NCI-H1048 (cell line): ENCODE measurements around the gene SH3YL1.

Experiments used
- DNase-seq: peaks from one replicate; lab custom pipeline; 2025; lab: John Stamatoyannopoulos, UW

The SH3YL1 gene

GRCh38 chr2:257842-258241, 6.0 kb downstream of the SH3YL1 start:
- DNase-seq: no peak

- DNase-seq: no peak
Measured at GRCh38 chr2:257429-257828, 6.4 kb downstream of the SH3YL1 start.

- no peak for DNase-seq
Measured at GRCh38 chr2:256094-256493, 7.7 kb downstream of the SH3YL1 start.

- DNase-seq: no peak
Measured at GRCh38 chr2:255195-255594, 8.6 kb downstream of the SH3YL1 start.

- DNase-seq: no peak
Measured at GRCh38 chr2:254241-254640, 9.6 kb downstream of the SH3YL1 start.

- no peak for DNase-seq
Measured at GRCh38 chr2:253202-253638, 10.6 kb downstream of the SH3YL1 start.

- no peak for DNase-seq
Measured at GRCh38 chr2:252001-252602, 11.7 kb downstream of the SH3YL1 start.

- DNase-seq: no peak
Measured at GRCh38 chr2:249538-250042, 14.2 kb downstream of the SH3YL1 start.

- no peak for DNase-seq
Measured at GRCh38 chr2:248724-249123, 15.1 kb downstream of the SH3YL1 start.

- DNase-seq: peak; percentile 16
Measured at GRCh38 chr2:246489-247144, 17.2 kb downstream of the SH3YL1 start.

- DNase-seq: no peak
Measured at GRCh38 chr2:244547-244946, 19.3 kb downstream of the SH3YL1 start.

- DNase-seq: no peak
Measured at GRCh38 chr2:238869-239268, 25.0 kb downstream of the SH3YL1 start.

GRCh38 chr2:238431-238830, 25.4 kb downstream of the SH3YL1 start:
- no peak for DNase-seq

GRCh38 chr2:237878-238277, 26.0 kb downstream of the SH3YL1 start:
- DNase-seq: no peak

- no peak for DNase-seq
Measured at GRCh38 chr2:236993-237539, 26.8 kb downstream of the SH3YL1 start.

- no peak for DNase-seq
Measured at GRCh38 chr2:234421-234820, 29.4 kb downstream of the SH3YL1 start.

- no peak for DNase-seq
Measured at GRCh38 chr2:233030-233429, 30.8 kb downstream of the SH3YL1 start.

- no peak for DNase-seq
Measured at GRCh38 chr2:231521-232185, 32.2 kb downstream of the SH3YL1 start.

- no peak for DNase-seq
Measured at GRCh38 chr2:228518-229278, 35.1 kb downstream of the SH3YL1 start.

GRCh38 chr2:228115-228514, 35.7 kb downstream of the SH3YL1 start:
- DNase-seq: no peak

- DNase-seq: no peak
Measured at GRCh38 chr2:223971-224760, 39.7 kb downstream of the SH3YL1 start.
